Muscle layer of duodenum (tissue), 2 donors: ENCODE measurements around the gene TAAR1.
A peak's percentile ranks its signal among the peaks of the same experiment; 100 is the strongest.
"Not testable (repeated sequence)": the region's sequence is repeated elsewhere in the genome, so short reads cannot be mapped to it uniquely, and the experiment has no call there.

Experiments used
- H3K27ac ChIP-seq: one replicate; pipeline ENCODE4 v1.7.0; 2013; ENCODE audit warnings: mild to moderate bottlenecking, low read length
- H3K27me3 ChIP-seq: one replicate; pipeline ENCODE4 v1.7.0; 2013; ENCODE audit warnings: low read depth, mild to moderate bottlenecking, control low read depth, low read length
- H3K36me3 ChIP-seq, 2 donors: one replicate each; pipeline ENCODE4 v1.7.0; 2013; ENCODE audit warnings: low read length in 2 of 2, control low read depth in 1 of 2, mild to moderate bottlenecking in 1 of 2; ENCODE audit not compliant: insufficient read depth in 2 of 2, control insufficient read depth in 1 of 2
- H3K4me1 ChIP-seq, 2 donors: one replicate each; pipeline ENCODE4 v1.7.0; 2013; ENCODE audit warnings: low read length in 2 of 2, mild to moderate bottlenecking in 2 of 2, control low read depth in 1 of 2, moderate library complexity in 1 of 2; ENCODE audit not compliant: insufficient read depth in 2 of 2, control insufficient read depth in 1 of 2
- H3K4me3 ChIP-seq, 2 donors: one replicate each; pipeline ENCODE4 v1.7.0; 2013; ENCODE audit warnings: low read length in 2 of 2, low read depth in 1 of 2, mild to moderate bottlenecking in 1 of 2
- H3K9me3 ChIP-seq, 2 donors: one replicate each; pipeline ENCODE4 v1.7.0; 2013; ENCODE audit warnings: low read length in 2 of 2, control low read depth in 1 of 2, mild to moderate bottlenecking in 1 of 2; ENCODE audit not compliant: control insufficient read depth in 1 of 2
- donor health status: healthy.

TAAR1 gene, protein sequence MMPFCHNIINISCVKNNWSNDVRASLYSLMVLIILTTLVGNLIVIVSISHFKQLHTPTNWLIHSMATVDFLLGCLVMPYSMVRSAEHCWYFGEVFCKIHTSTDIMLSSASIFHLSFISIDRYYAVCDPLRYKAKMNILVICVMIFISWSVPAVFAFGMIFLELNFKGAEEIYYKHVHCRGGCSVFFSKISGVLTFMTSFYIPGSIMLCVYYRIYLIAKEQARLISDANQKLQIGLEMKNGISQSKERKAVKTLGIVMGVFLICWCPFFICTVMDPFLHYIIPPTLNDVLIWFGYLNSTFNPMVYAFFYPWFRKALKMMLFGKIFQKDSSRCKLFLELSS

DNA sequence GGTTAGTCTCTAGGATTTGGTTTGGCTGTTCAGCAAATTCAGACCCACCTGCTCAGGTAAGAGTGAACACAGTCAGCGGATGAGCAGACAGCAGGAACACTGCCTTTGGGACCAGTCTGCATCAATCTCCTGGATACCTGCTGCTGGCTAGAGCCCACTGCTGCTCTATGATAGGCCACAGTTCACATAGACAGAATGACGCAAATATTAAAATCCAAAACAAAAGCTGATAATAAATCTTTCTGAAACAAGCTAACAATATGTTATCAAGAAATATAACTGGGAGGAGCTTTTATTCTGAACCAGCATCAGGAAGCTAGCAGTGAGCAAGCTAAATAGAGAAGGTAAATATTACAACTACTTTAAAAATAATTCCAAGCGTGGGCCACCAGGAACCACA lies at the start of gene TAAR1:
Gene TAAR1 (minus strand): TSS at position 101 of the 400 bp plus-strand sequence. CDS start 13,179 bp downstream, outside the sequence.
- Histone ChIP-seq H3K27ac (no peak within 1 kb of the TSS), H3K36me3 (no peaks in the 10 kb centered on the region), H3K9me3 (no peaks in the 10 kb centered on the region), H3K4me1 (no peaks in the 10 kb centered on the region), H3K4me3 (no peak within 1 kb of the TSS), H3K27me3 (no peaks in the 10 kb centered on the region)

DNA sequence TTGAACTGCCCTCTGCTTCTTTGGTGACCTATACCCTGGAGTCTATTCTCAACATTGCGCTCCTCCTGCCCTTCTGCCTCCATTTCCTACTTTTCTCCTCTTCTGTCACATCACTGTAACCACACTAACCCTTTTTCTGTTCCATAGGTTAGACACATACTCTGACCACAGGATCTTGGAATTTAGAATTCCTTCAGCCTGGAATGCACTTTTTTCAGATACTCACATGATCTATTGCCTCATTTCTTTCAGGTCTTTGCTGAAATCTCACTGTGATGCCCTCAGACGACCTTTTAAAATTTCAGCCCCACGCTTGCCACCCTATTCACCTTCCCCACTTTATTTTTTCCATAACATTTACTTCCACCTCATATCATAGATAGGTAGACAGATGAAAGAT lies 49.8 kb upstream of the TAAR1 start:
- Histone ChIP-seq H3K9me3 (peaks cover 0 to 8% of the 10 kb centered on the region in 2 donors), H3K4me3 (no peak overlapping the region), H3K27me3 (no peaks in the 10 kb centered on the region), H3K27ac (no peak overlapping the region), H3K36me3 (no peaks in the 10 kb centered on the region), H3K4me1 (no peaks in the 10 kb centered on the region)

DNA sequence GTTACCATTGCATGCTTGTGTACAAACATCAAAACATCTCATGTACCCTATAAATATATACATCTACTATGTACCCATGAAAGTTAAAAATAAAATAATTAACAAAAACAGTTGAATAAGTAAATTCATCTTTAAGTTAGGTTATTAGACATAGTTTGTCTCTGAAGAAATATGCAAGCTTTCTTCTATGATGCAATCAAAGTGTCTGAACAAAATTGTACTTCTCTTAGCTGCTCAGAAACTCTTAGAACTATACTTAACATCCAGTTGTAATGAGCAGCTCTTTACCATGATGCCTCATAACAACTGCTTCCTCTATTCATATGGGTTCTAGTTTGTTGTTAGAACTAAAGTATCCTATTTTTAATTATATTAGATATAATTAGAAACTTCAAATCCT lies 49.0 kb upstream of the TAAR1 start:
- Histone ChIP-seq H3K9me3 (peaks cover 0 to 8% of the 10 kb centered on the region in 2 donors), H3K4me3 (no peak overlapping the region), H3K4me1 (no peaks in the 10 kb centered on the region), H3K36me3 (no peaks in the 10 kb centered on the region), H3K27ac (no peak overlapping the region), H3K27me3 (no peaks in the 10 kb centered on the region)

DNA sequence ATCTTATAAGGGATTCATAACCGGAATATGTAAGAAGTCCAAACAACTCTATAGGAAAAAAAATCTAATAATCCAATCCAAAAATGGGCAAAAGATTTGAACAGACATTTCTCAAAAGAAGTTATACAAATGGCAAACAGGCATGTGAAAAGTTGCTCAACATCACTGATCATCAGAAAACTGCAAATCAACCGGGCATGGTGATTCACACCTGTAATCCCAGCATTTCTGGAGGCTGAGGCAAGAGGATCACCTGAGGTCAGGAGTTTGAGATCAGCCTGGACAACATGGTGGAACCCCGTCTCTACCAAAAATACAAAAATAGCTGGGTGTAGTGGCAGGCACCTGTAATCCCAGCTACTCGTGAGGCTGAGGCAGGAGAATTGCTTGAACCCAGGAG lies 47.8 kb upstream of the TAAR1 start:
- not testable (repeated sequence) for H3K36me3 ChIP-seq, H3K9me3 ChIP-seq, H3K4me3 ChIP-seq, H3K4me1 ChIP-seq, H3K27ac ChIP-seq, H3K27me3 ChIP-seq

DNA sequence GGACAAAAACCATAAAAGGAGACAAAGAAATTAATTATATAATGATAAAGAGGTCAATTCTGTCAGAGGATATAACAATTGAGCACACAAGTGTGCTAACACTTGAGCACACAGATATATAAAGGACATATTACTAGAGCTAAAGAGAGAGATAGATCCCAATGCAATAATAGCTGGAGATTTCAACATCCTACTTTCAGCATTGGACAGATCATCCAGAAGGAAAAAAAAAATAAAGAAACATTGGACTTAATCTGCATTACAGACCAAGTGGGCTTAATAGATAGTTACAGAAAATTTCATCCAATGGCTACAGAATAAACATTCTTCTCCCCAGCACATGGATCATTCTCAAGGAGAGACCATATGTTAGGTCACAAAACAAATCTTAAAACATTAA lies 45.0 kb upstream of the TAAR1 start:
- Histone ChIP-seq H3K4me1 (no peaks in the 10 kb centered on the region), H3K4me3 (no peak overlapping the region), H3K36me3 (no peaks in the 10 kb centered on the region), H3K9me3 (peaks cover 0 to 8% of the 10 kb centered on the region in 2 donors), H3K27ac (no peak overlapping the region), H3K27me3 (no peaks in the 10 kb centered on the region)

DNA sequence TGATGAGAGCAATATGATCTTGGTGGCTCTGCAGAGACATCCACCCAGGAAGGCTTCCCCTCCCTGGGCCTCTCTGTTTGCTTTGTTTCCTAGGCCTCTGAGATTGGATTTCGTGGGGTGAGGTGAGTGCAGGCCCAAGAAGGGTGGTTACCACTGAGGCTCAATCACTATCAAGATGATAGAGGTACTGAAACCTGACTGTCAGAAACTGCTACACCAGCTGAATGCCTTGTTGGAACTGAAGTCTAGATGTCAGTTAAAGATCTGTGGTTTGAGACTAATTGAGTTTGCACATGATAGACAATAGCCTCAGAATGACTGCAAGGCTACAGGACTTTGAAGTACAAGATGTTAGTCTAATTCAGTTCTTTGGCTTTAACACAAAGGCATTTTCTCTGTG lies 39.6 kb upstream of the TAAR1 start:
- H3K27me3 ChIP-seq = no peaks in the 10 kb centered on the region

DNA sequence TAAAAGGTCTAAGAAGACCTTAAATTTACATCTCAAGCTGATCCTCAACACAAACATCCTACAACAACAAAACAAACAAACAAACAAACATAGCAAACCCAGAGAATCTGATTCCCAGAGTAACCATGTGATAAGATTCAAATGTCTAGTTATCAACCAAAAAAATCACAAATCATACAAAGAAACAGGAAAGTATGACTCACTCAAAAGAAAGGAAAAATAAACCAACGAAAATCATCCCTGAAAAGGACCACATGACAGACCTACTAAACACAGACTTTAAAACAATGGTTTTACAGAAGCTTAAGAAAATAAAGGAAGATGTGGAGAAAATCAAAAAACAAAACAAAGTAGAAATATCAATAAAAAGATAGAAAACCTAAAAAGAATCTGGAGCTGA lies 36.8 kb upstream of the TAAR1 start:
- no peaks in the 10 kb centered on the region for H3K36me3 ChIP-seq
- H3K9me3 ChIP-seq = peaks cover 4 to 14% of the 10 kb centered on the region in 2 donors
- no peaks in the 10 kb centered on the region for H3K4me1 ChIP-seq
- H3K4me3 ChIP-seq = peak overlapping the region in 1 of 2 donors; percentile 13
- H3K27me3 ChIP-seq = no peaks in the 10 kb centered on the region
- H3K27ac ChIP-seq = no peak overlapping the region

More for the DNA sequence above, 39.6 kb upstream of the TAAR1 start:
- Histone ChIP-seq H3K36me3 (no peaks in the 10 kb centered on the region), H3K27ac (no peak overlapping the region), H3K4me3 (no peak overlapping the region), H3K4me1 (no peaks in the 10 kb centered on the region), H3K9me3 (peaks cover 4 to 14% of the 10 kb centered on the region in 2 donors)

DNA sequence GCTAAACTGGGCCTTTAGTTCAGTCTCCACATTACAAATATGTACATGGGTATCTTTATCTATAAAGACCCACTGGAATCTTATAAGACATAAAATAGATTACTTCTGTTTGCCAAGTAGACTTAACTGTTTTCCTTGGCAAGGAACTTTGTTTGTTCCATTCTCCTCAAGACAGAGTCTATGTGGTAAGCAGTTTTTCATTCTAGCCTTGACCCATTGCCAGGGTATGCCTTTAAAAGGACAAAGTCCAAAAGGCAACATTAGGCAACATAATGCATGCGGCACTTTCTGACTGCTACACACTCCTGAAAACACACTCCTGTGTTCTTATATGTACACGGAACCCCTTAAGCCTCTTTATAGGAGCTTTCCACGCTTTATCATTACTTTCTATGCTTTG lies 34.5 kb upstream of the TAAR1 start:
- Histone ChIP-seq H3K4me1 (no peaks in the 10 kb centered on the region), H3K36me3 (no peaks in the 10 kb centered on the region), H3K9me3 (peaks cover 4 to 14% of the 10 kb centered on the region in 2 donors), H3K27ac (no peak overlapping the region), H3K27me3 (no peaks in the 10 kb centered on the region), H3K4me3 (no peak overlapping the region)

DNA sequence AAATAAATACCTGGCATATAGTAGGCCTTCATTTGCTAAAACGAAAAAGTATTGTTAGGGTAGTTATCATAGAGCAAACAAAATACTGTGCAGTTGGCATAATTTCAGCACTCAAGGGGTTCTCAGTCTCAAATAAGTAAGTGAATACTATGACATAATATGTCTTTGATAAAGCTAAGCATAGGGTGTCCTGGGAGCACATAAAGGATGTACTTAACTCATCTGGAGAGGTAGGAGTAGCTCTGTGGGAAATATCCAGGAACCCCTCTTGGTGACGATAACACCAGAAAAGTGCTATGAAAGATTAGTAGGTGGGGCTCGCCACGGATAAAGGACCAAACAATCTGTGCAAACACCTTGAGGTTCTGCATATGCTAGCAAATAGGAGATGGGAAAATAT lies 31.7 kb upstream of the TAAR1 start:
- Histone ChIP-seq H3K27me3 (no peaks in the 10 kb centered on the region), H3K9me3 (peaks cover 0 to 6% of the 10 kb centered on the region in 2 donors), H3K27ac (no peak overlapping the region), H3K4me1 (no peaks in the 10 kb centered on the region), H3K4me3 (no peak overlapping the region), H3K36me3 (no peaks in the 10 kb centered on the region)

DNA sequence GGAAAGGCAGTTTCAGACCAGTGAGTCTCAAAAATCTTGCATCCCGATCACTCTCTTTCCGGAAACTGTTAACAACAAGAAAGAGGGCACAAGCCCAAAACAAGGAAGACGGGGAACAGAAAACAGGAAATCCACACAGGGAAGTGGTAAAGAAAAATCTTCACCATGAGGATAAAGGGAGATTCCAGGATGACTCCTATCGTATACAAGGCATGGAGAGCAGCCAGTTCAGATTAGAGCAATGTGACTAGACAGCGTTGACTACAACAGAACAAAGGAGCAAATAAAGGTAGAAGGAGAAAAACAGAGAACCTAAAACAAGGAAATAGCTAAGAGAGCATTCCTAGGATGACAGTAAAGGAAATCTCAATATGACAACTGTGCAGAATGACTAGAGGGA lies 28.3 kb upstream of the TAAR1 start:
- Histone ChIP-seq H3K4me3 (no peak overlapping the region), H3K27ac (no peak overlapping the region)

DNA sequence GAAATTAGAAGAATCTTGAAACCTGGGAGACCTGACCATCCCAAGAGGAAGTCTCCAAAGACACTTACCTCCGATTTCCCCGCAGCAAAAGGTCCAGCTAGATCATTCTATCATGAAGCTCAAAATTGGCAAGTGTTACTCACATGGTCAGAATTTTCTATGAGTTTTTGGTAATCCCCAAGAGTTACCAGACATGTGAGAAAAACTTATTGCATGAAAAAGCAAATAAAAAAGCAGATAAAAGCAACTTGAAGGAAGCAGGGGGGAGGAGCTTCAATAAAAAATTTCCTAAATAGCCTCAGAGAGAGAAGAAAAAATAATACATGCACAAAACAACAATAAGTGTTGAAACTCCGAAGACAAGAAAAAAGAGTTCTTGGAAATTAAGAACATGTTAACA lies 27.5 kb upstream of the TAAR1 start:
- no peaks in the 10 kb centered on the region for H3K9me3 ChIP-seq
- no peaks in the 10 kb centered on the region for H3K27me3 ChIP-seq
- no peak overlapping the region for H3K27ac ChIP-seq
- H3K4me1 ChIP-seq = no peaks in the 10 kb centered on the region
- H3K36me3 ChIP-seq = no peaks in the 10 kb centered on the region
- no peak overlapping the region for H3K4me3 ChIP-seq

More for the DNA sequence above, 28.3 kb upstream of the TAAR1 start:
- Histone ChIP-seq H3K9me3 (no peaks in the 10 kb centered on the region), H3K4me1 (no peaks in the 10 kb centered on the region), H3K27me3 (no peaks in the 10 kb centered on the region), H3K36me3 (no peaks in the 10 kb centered on the region)

DNA sequence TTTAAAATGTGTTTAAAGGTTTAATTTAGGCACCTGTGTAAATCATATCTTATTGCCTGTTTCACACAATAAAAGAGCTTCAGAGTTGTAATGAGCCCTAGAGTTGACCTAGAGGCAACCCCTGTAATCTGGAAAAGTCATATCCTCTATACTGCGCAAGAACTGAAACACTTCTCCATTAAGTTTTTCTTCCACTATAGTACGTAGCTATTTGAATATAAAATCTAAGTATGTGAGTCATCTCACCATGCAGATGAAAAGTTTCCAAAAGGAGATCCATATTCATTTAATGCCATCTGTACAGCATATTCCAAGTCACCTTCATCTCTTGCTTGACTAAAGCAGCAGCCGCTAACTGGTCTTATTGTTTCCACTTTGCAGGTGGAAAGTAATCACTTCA lies 26.0 kb upstream of the TAAR1 start:
- Histone ChIP-seq H3K27me3 (no peaks in the 10 kb centered on the region), H3K27ac (no peak overlapping the region), H3K9me3 (no peaks in the 10 kb centered on the region), H3K4me3 (no peak overlapping the region), H3K36me3 (no peaks in the 10 kb centered on the region), H3K4me1 (no peaks in the 10 kb centered on the region)
